HEK293 (cell line): Measurements from ENCODE around the gene RTP3.

Source experiments
- CTCF ChIA-PET: fragments of 350-600 bp; formaldehyde crosslinking; extraction: SDS; loops from one replicate; lab custom pipeline; 2021; ENCODE audit warnings: antibody characterized with exemption; lab: Yijun Ruan, JAX
- POLR2A ChIA-PET: fragments of 300-600 bp; formaldehyde crosslinking; extraction: SDS; loops from one replicate; lab custom pipeline; 2020; ENCODE audit warnings: antibody characterized with exemption, inconsistent platforms; lab: Yijun Ruan, JAX
- H3K27ac ChIP-seq: fragments of 200-500 bp; sonication (Bioruptor generic); 2 replicates; pipeline ENCODE4 v1.5.1; 2014; ENCODE audit warnings: low read depth, low read length, control low read depth, inconsistent platforms; ENCODE audit errors: extremely low read depth
- H3K36me3 ChIP-seq, 2 experiments: fragments of 200-500 bp in 1 of 2; sonication (Bioruptor generic) in 1 of 2; 1 replicate in 1 of 2; 2 replicates in 1 of 2; pipeline ENCODE4 v1.5.1; 2014 to 2017; ENCODE audit warnings: inconsistent platforms in 2 of 2, low read length in 2 of 2; ENCODE audit not compliant: control insufficient read depth in 2 of 2, insufficient read depth in 1 of 2
- H3K4me1 ChIP-seq: fragments of 200-500 bp; sonication (Bioruptor generic); 2 replicates; pipeline ENCODE4 v1.5.1; 2014; ENCODE audit warnings: mild to moderate bottlenecking, low read length, inconsistent platforms; ENCODE audit not compliant: control insufficient read depth, insufficient read depth
- H3K4me3 ChIP-seq: 2 replicates; pipeline ENCODE4 v1.5.1; 2011; ENCODE audit warnings: low read depth, mild to moderate bottlenecking, control low read depth, low read length, moderate library complexity
- H3K9me3 ChIP-seq: fragments of 200-500 bp; sonication (Bioruptor generic); 2 replicates; pipeline ENCODE4 v1.5.1; 2014; ENCODE audit warnings: low read depth, low read length, inconsistent platforms; ENCODE audit not compliant: control insufficient read depth, insufficient read depth
- BCL11A ChIP-seq: fragments of 450-650 bp; formaldehyde crosslinking; IDR thresholded peaks from 2 replicates; pipeline ENCODE4 v1.5.1; 2016; ENCODE audit warnings: low read depth, missing biosample characterization, missing genetic modification characterization
- HOXA7 ChIP-seq: sonication (generic); formaldehyde crosslinking; IDR thresholded peaks from 2 replicates; pipeline ENCODE4 v1.8.1; 2022; ENCODE audit warnings: missing genetic modification reagents, borderline replicate concordance
- HOXC10 ChIP-seq: sonication (generic); formaldehyde crosslinking; IDR thresholded peaks from 2 replicates; pipeline ENCODE4 v1.8.1; 2023; ENCODE audit warnings: mild to moderate bottlenecking, missing genetic modification reagents
- KLF16 ChIP-seq: fragments of 450-650 bp; formaldehyde crosslinking; IDR thresholded peaks from 2 replicates; pipeline ENCODE4 v1.5.1; 2017; ENCODE audit warnings: missing biosample characterization, missing genetic modification characterization
- RBAK ChIP-seq: fragments of 450-650 bp; formaldehyde crosslinking; IDR thresholded peaks from 2 replicates; pipeline ENCODE4 v1.5.1; 2016; ENCODE audit warnings: missing biosample characterization, missing genetic modification characterization
- REPIN1 ChIP-seq: fragments of 450-650 bp; formaldehyde crosslinking; IDR thresholded peaks from 2 replicates; pipeline ENCODE4 v1.5.1; 2017; ENCODE audit warnings: missing biosample characterization, missing genetic modification characterization, low read depth
- SALL2 ChIP-seq: fragments of 450-650 bp; formaldehyde crosslinking; IDR thresholded peaks from 2 replicates; pipeline ENCODE4 v1.5.0; 2017; ENCODE audit warnings: missing biosample characterization, mild to moderate bottlenecking, missing genetic modification characterization, borderline replicate concordance
- SCRT1 ChIP-seq: fragments of 450-650 bp; formaldehyde crosslinking; IDR thresholded peaks from 2 replicates; pipeline ENCODE4 v1.5.1; 2016; ENCODE audit warnings: missing biosample characterization, missing genetic modification characterization, borderline replicate concordance
- ZBTB17 ChIP-seq: fragments of 450-650 bp; formaldehyde crosslinking; IDR thresholded peaks from 2 replicates; pipeline ENCODE4 v1.5.1; 2016; ENCODE audit warnings: missing biosample characterization, missing genetic modification characterization
- ZFHX2 ChIP-seq: fragments of 450-650 bp; formaldehyde crosslinking; conservative IDR thresholded peaks from 2 replicates; pipeline ENCODE4 v1.5.1; 2016; ENCODE audit warnings: missing biosample characterization, missing genetic modification characterization
- ZNF211 ChIP-seq: fragments of 450-650 bp; formaldehyde crosslinking; IDR thresholded peaks from 2 replicates; pipeline ENCODE4 v1.5.1; 2016; ENCODE audit warnings: low read depth, missing biosample characterization, missing genetic modification characterization
- ZNF292 ChIP-seq: fragments of 450-650 bp; formaldehyde crosslinking; IDR thresholded peaks from 2 replicates; pipeline ENCODE4 v1.5.1; 2016; ENCODE audit warnings: low read depth, missing biosample characterization, missing genetic modification characterization, borderline replicate concordance
- ZNF423 ChIP-seq: fragments of 450-650 bp; formaldehyde crosslinking; IDR thresholded peaks from 2 replicates; pipeline ENCODE4 v1.5.1; 2016; ENCODE audit warnings: missing biosample characterization, missing genetic modification characterization
- ZNF48 ChIP-seq: fragments of 450-650 bp; formaldehyde crosslinking; IDR thresholded peaks from 2 replicates; pipeline ENCODE4 v1.5.1; 2016; ENCODE audit warnings: missing biosample characterization, missing genetic modification characterization
- ZNF501 ChIP-seq: fragments of 450-650 bp; formaldehyde crosslinking; IDR thresholded peaks from 2 replicates; pipeline ENCODE4 v1.5.1; 2016; ENCODE audit warnings: missing biosample characterization, missing genetic modification characterization
- ZNF521 ChIP-seq: fragments of 450-650 bp; formaldehyde crosslinking; IDR thresholded peaks from 2 replicates; pipeline ENCODE4 v1.5.1; 2017; ENCODE audit warnings: missing biosample characterization, mild to moderate bottlenecking, missing genetic modification characterization
- ZNF560 ChIP-seq: fragments of 450-650 bp; formaldehyde crosslinking; IDR thresholded peaks from 2 replicates; pipeline ENCODE4 v1.5.1; 2017; ENCODE audit warnings: missing biosample characterization, missing genetic modification characterization, borderline replicate concordance
- ZNF600 ChIP-seq: fragments of 450-650 bp; formaldehyde crosslinking; IDR thresholded peaks from 2 replicates; pipeline ENCODE4 v1.5.1; 2016; ENCODE audit warnings: missing biosample characterization, missing genetic modification characterization
- ZNF664 ChIP-seq: fragments of 450-650 bp; formaldehyde crosslinking; IDR thresholded peaks from 2 replicates; pipeline ENCODE4 v1.5.1; 2016; ENCODE audit warnings: missing biosample characterization, missing genetic modification characterization
- ZNF768 ChIP-seq: fragments of 450-650 bp; formaldehyde crosslinking; IDR thresholded peaks from 2 replicates; pipeline ENCODE4 v1.5.1; 2018; ENCODE audit warnings: missing biosample characterization, mild to moderate bottlenecking, missing genetic modification characterization
- ZNF791 ChIP-seq: fragments of 450-650 bp; formaldehyde crosslinking; IDR thresholded peaks from 2 replicates; pipeline ENCODE4 v1.5.1; 2016; ENCODE audit warnings: missing biosample characterization, missing genetic modification characterization
- TF ChIP-seq, protein P1 (sequence below): fragments of 450-650 bp; formaldehyde crosslinking; IDR thresholded peaks from 2 replicates; pipeline ENCODE4 v1.5.1; 2017; ENCODE audit warnings: missing biosample characterization, missing genetic modification characterization
- TF ChIP-seq, protein P2 (sequence below): fragments of 450-650 bp; formaldehyde crosslinking; IDR thresholded peaks from 2 replicates; pipeline ENCODE4; 2016; ENCODE audit warnings: missing biosample characterization, missing genetic modification characterization
- TF ChIP-seq, protein P3 (sequence below): fragments of 450-650 bp; formaldehyde crosslinking; IDR thresholded peaks from 2 replicates; pipeline ENCODE4 v1.5.1; 2016; ENCODE audit warnings: missing biosample characterization, missing genetic modification characterization

Gene RTP3

DNA sequence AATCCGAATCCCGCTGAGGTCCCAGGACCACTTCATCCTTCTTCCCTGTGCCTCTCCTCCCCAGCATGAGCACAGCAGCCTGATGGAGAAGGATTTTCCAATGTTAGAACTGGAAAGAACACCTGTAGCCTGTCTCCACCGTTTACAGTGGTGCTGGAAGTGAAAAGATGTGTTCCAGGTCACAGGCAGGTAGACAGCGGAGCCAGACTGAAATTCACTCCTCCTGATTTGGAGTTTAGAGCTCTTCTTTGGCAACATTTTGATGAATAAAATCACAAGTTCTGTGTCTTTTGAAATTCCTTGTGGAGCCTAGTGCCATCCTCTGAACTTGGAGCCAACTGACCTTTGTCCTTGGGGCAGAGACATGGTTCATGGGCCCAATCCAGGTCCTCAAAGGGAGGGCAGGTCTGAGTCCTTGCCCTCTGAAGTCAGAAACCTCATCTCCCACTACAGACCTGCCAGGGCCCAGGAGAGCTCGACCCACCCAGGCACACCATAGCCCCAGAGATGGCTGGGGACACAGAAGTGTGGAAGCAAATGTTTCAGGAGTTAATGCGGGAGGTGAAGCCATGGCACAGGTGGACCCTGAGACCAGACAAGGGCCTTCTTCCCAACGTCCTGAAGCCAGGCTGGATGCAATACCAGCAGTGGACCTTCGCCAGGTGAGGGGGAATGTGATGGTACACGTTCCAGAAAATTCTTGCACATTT is at the start of gene RTP3:
RTP3 (plus strand) TSS at position 421 of the 710 bp plus-strand sequence; CDS start at position 508, 87 bp downstream.
- ChIA-PET CTCF (interaction anchor here (1.1 to 3.8 kb wide), 2 partner anchors 9 to 87 kb away, joined by 3 to 29 read pairs; no protein-coding TSS in a partner anchor), POLR2A (no interaction called here)
- H3K4me3 ChIP-seq, result no peak within 1 kb of the TSS
- H3K4me1 ChIP-seq, result no peaks in the 10 kb centered on the region
- H3K27ac ChIP-seq, result no peak within 1 kb of the TSS
- TF ChIP-seq ZNF560 (no peak), HOXC10 (CRISPR knock-in tag) (no peak), ZNF521 (tag by site-specific recombination) (no peak), ZBTB17 (no peak), ZNF501 (no peak), ZNF292 (tag by site-specific recombination) (no peak), RBAK (tag by site-specific recombination) (no peak), ZNF791 (tag by site-specific recombination) (no peak), ZNF600 (tag by site-specific recombination) (no peak), SCRT1 (no peak), SALL2 (tag by site-specific recombination) (no peak), ZNF211 (tag by site-specific recombination) (no peak), ZNF664 (tag by site-specific recombination) (no peak), ZFHX2 (tag by site-specific recombination) (no peak), REPIN1 (tag by site-specific recombination) (no peak), KLF16 (tag by site-specific recombination) (no peak), HOXA7 (no peak)
- TF ChIP-seq, protein P1, sequence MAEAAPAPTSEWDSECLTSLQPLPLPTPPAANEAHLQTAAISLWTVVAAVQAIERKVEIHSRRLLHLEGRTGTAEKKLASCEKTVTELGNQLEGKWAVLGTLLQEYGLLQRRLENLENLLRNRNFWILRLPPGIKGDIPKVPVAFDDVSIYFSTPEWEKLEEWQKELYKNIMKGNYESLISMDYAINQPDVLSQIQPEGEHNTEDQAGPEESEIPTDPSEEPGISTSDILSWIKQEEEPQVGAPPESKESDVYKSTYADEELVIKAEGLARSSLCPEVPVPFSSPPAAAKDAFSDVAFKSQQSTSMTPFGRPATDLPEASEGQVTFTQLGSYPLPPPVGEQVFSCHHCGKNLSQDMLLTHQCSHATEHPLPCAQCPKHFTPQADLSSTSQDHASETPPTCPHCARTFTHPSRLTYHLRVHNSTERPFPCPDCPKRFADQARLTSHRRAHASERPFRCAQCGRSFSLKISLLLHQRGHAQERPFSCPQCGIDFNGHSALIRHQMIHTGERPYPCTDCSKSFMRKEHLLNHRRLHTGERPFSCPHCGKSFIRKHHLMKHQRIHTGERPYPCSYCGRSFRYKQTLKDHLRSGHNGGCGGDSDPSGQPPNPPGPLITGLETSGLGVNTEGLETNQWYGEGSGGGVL, result no peak
- TF ChIP-seq, protein P2, sequence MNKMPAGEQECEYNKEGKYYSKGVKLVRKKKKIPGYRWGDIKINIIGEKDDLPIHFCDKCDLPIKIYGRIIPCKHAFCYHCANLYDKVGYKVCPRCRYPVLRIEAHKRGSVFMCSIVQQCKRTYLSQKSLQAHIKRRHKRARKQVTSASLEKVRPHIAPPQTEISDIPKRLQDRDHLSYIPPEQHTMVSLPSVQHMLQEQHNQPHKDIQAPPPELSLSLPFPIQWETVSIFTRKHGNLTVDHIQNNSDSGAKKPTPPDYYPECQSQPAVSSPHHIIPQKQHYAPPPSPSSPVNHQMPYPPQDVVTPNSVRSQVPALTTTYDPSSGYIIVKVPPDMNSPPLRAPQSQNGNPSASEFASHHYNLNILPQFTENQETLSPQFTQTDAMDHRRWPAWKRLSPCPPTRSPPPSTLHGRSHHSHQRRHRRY (tag by site-specific recombination), result no peak
- no peaks in the 10 kb centered on the region for H3K9me3 ChIP-seq
- H3K36me3 ChIP-seq, result no peaks in the 10 kb centered on the region

DNA sequence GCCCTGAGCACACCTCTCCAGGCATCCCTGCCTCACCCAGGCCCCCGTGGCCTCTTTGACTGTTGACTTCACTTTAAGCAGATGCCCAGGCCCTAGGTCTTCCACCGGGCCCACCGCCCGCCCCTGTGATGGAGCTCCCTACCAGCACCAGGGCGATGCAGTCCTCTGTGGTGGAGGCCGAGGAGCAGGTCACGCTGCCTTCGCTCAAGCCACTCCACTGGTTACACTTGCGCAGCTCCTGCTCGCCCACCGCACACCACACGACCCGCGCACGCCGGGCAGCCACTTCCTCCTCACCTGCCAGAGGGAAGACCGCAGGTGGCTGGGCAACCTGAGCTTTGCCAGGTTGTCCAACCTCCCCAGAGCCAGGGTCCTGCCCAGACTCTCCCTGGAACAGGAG is 49.1 kb upstream of the RTP3 start:
- Histone ChIP-seq H3K9me3 (no peaks in the 10 kb centered on the region), H3K4me1 (no peaks in the 10 kb centered on the region), H3K27ac (no peak overlapping the region), H3K4me3 (no peak overlapping the region), H3K36me3 (no peaks in the 10 kb centered on the region)
- POLR2A ChIA-PET, result no interaction called here
- TF ChIP-seq, protein P3, sequence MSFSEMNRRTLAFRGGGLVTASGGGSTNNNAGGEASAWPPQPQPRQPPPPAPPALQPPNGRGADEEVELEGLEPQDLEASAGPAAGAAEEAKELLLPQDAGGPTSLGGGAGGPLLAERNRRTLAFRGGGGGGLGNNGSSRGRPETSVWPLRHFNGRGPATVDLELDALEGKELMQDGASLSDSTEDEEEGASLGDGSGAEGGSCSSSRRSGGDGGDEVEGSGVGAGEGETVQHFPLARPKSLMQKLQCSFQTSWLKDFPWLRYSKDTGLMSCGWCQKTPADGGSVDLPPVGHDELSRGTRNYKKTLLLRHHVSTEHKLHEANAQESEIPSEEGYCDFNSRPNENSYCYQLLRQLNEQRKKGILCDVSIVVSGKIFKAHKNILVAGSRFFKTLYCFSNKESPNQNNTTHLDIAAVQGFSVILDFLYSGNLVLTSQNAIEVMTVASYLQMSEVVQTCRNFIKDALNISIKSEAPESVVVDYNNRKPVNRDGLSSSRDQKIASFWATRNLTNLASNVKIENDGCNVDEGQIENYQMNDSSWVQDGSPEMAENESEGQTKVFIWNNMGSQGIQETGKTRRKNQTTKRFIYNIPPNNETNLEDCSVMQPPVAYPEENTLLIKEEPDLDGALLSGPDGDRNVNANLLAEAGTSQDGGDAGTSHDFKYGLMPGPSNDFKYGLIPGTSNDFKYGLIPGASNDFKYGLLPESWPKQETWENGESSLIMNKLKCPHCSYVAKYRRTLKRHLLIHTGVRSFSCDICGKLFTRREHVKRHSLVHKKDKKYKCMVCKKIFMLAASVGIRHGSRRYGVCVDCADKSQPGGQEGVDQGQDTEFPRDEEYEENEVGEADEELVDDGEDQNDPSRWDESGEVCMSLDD (tag by site-specific recombination), result no peak
- TF ChIP-seq ZNF423 (tag by site-specific recombination), result no peak
- no peak for TF ChIP-seq ZNF48 (tag by site-specific recombination)
- no peak for TF ChIP-seq BCL11A (tag by site-specific recombination)
- no peak for TF ChIP-seq ZNF768 (tag by site-specific recombination)
- CTCF ChIA-PET, result interaction anchor here (0.6 to 1.9 kb wide), 5 partner anchors 15 to 926 kb away, joined by 3 to 7 read pairs (median 4); no protein-coding TSS in a partner anchor
